Hypothalamus (tissue), 51 donors: ENCODE results near the gene SLC25A22.
A peak's percentile ranks its signal among the peaks of the same experiment; 100 is the strongest.

Experiments
- DNase-seq, 51 donors: peaks; one replicate each; lab custom pipeline; 2025; lab: John Stamatoyannopoulos, UW

Gene SLC25A22

GRCh38 chr11:834371-835316, 36.6 kb upstream of the SLC25A22 start:
- peak in 14 of 51 donors; percentile 21 to 74 (median 42) for DNase-seq

GRCh38 chr11:833849-834311, 35.8 kb upstream of the SLC25A22 start:
- DNase-seq: no peak

GRCh38 chr11:833114-833791, 35.2 kb upstream of the SLC25A22 start:
- DNase-seq: peak in 5 of 51 donors; percentile 6 to 46 (median 39)

GRCh38 chr11:832529-833113, 34.5 kb upstream of the SLC25A22 start, which contains the start of gene CD151:
Gene CD151, plus strand, starts transcription at chr11:832952. Its CDS starts 3,118 bp downstream, at chr11:836070.
- DNase-seq: peak in 4 of 51 donors; percentile 10 to 46 (median 42)

GRCh38 chr11:831961-832528, 34.0 kb upstream of the SLC25A22 start:
- DNase-seq: no peak

GRCh38 chr11:831118-831864, 33.2 kb upstream of the SLC25A22 start:
- DNase-seq: no peak

GRCh38 chr11:830295-831117, 32.4 kb upstream of the SLC25A22 start:
- DNase-seq: peak in 16 of 51 donors; percentile 14 to 63 (median 46)

- no peak for DNase-seq
Measured at GRCh38 chr11:829847-830294, 31.8 kb upstream of the SLC25A22 start.

GRCh38 chr11:829176-829846, 31.2 kb upstream of the SLC25A22 start:
- no peak for DNase-seq

- no peak for DNase-seq
Measured at GRCh38 chr11:828506-829175, 30.6 kb upstream of the SLC25A22 start.

- DNase-seq: no peak
Measured at GRCh38 chr11:827897-828192, 29.8 kb upstream of the SLC25A22 start, which contains the start of gene CRACR2B. Gene CRACR2B, plus strand, starts transcription at chr11:827919. Its CDS starts 689 bp downstream, at chr11:828608.

GRCh38 chr11:827146-827896, 29.2 kb upstream of the SLC25A22 start:
- no peak for DNase-seq

- DNase-seq: no peak
Measured at GRCh38 chr11:826836-827145, 28.7 kb upstream of the SLC25A22 start.

GRCh38 chr11:826227-826621, 28.1 kb upstream of the SLC25A22 start:
- no peak for DNase-seq

GRCh38 chr11:825366-826226, 27.5 kb upstream of the SLC25A22 start:
- no peak for DNase-seq

GRCh38 chr11:824942-825341, 26.9 kb upstream of the SLC25A22 start:
- no peak for DNase-seq
